HUDEP-2 (cell line): ENCODE results near the gene PTPRT.

Experiments
- DNase-seq, 76 experiments: peaks; one replicate each; lab custom pipeline; 2025; ENCODE audit not compliant: unreplicated experiment in 76 of 76; lab: John Stamatoyannopoulos, UW

The PTPRT gene

DNA sequence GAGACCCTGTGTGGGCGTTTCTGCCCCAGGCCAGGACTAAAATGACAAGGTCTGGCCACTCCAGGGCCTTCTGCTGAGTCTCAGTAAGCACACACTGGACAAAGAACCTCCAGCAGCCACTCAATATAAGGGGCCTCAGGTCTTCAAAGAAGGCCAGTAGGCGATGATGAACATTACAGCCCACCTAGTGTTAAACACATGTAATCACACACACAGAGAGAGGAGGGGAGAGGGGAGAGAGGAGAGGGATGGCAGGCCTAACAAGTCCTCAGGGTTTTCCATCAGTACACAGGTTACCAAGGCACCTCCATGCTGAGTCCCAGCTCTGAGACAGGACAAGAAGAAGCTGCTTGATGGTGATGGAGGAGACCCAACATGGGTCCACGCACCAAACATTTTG, 325.6 kb downstream of the PTPRT start:
- DNase-seq: no peak

DNA sequence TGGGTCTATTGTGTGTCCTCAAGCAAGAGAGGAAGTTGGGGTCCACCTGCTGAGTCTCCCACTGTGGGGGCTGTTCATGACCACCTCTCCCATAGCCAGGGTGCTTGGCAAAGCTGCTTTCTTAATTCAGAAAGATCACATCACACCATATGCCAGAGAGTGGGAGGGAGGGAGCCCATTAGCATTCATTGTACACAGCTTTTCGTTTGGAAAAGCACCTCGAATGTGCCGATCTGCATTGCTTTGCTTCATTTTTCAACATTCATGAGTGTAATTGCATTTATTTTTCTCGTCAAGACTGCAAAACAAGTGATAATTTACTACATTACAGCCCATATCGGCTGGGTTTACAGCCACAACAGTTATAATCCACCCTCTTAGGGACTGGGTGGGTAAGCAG, 327.3 kb downstream of the PTPRT start:
- DNase-seq: no peak

DNA sequence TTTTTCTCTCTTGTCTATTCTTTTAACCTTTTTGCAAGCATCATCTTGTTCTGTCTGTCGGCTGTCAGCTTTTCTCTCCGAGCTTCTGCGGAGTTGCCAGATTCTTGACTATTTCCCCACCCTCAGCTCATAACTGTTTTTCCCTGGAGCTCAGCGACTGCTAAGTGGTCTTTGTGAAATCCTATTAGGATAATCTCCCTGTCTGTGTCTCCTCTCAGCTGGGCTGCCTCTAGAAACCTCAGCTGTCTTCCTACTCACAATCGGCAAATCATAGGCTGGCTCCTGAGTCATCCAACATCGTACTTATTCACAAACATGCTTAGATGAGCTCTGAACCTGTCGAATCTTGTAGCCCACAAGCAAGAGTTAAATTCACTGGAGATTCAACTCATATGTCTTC, 332.3 kb downstream of the PTPRT start:
- no peak for DNase-seq

- DNase-seq: no peak
Measured at GRCh38 chr20:42855896-42856295, 333.8 kb downstream of the PTPRT start.

DNA sequence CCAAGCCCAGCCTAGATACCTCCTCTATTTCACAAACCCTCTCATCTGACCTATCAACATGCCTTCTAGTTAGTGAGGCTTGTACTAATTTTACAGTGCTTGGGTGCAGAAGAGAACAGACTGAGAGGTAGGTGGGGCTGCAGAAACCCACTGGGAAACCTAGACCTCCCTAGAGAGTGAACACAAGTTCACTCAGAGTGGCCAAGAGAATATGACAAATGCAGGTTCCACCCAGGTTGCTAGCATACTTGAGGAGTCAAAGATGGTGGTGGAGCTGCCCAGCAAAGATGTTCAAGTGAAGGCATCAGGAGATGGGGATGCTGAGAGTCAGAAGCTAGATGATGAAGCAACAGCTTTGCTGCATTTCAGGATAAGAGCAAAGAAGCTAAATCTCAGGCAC, 337.0 kb downstream of the PTPRT start:
- no peak for DNase-seq

GRCh38 chr20:42846784-42847490, 342.8 kb downstream of the PTPRT start:
- no peak for DNase-seq

DNA sequence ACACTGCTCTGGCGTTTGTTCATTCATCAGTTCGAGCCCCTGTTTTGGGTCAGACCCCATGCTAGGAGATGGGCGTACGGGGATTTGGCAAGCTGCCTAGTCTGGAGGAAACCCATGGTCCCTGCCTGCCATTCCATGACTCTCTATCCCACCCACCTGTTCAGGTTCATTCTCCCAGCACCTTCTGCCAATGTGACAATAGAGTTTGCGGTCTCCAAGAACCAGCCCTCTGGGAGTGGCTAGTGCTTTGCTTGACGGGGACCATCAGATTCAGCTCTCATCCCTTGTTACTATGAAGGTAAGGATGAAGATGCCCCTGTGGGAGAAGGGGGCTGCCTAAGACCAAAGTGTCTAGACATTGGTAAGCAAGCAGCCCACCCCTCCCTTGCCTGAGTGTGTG, 345.0 kb downstream of the PTPRT start:
- DNase-seq: no peak

DNA sequence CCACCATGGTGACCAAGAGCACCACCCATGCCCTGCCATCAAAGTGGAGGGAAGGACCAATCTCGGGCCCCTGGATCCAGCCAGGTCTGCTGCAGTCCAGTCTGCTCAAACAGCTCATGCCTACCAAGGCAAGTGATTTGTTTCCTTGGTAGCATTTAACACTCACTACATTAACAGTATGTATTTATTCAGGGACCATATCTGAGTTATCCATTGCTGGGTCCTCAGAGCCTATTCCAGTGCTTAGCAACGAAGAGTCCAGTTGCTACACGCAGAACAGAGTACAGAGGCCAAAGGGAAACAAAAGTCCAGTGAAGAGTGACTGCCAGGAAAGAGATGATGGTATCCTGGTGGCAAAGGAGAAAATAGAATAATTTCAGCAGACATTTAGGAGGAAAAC, 352.2 kb downstream of the PTPRT start:
- no peak for DNase-seq

- DNase-seq: no peak
Measured at GRCh38 chr20:42836339-42836738, 353.4 kb downstream of the PTPRT start.

DNA sequence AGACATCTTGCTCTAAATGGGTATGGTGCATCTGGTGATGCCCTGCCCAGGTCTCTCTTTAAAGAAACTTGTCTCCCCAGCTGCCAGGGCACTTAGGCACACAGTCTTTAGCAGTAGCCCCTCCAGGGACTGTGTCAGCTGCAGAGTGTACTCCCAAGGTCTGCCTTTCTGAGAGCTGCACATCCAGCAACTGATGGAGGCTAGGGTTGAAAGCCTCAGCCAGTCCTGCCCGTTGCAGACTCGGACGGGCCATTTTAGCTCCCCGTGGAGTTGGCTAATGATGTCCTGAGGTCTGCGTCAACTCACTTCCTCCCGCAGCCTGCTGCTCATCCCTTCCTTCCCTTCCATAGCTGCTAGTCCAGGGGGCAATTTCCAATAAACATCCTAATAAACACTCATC, 381.8 kb downstream of the PTPRT start:
- no peak for DNase-seq

DNA sequence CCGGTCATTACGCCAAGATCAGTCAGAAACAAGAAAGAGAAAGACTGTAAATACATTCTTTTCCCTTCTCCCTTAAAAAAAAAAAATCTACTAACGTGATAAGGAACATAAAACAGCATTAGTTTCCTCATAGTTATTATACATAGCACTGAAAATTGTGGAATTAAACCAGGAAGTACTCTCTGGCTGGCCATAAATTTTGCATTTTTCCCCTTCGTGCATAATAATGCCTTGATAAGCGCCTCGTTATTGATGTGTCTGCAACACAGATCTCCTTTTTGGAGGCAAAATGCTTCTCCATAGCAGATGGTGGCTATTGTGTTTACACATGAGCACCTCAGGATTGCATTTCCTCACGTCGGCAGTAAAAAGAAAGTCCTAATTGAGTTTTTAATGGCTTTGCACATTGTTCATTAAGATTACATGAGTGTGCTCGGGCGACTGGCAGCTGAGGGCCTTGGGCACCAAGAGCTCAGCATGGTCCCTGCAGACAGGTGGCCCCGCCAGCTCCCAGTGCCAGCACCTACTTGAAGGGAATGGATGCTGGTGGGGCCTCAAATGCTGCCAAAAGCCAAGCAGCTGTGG, 394.5 kb downstream of the PTPRT start:
- DNase-seq: no peak

DNA sequence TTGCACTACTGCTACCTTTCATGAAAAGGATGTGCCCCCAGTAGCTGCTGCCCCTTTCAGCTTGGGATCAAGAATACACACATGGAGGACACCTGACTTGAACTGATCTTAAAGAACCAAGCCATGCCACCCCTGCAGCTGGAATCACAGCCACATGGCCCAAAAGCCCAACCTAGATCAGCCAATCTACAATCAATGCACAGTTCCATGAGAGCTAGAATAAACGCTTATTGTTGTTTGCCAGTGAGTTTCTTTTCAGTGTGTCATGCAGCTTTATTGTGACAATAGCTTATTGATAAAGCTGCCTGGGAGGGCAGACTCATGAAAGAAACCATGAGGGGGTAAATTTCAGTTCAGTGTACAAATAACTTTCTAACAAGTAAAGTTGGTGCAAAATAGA, 397.7 kb downstream of the PTPRT start:
- DNase-seq: no peak

DNA sequence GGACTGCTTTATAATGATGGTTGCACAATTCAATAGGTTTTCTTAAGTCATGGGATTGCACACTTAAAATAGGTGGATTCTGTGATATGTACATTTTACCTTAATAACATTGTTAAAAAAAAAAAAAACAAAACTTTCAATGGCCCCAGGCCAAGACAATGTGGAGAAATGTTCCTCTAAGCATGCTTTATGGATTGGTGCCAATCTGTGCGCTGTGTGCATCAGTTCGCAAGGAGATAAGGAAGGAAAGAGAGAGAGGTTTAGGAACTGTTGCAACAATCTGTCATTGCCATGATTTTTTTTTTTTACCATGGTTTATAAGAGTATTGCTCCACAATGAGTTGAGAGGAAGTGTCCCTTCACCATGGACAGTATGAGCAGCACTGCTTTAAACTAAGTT, 399.6 kb downstream of the PTPRT start:
- DNase-seq: no peak

GRCh38 chr20:42788707-42789106, 401.0 kb downstream of the PTPRT start:
- DNase-seq: no peak

GRCh38 chr20:42785041-42785440, 404.7 kb downstream of the PTPRT start:
- no peak for DNase-seq

DNA sequence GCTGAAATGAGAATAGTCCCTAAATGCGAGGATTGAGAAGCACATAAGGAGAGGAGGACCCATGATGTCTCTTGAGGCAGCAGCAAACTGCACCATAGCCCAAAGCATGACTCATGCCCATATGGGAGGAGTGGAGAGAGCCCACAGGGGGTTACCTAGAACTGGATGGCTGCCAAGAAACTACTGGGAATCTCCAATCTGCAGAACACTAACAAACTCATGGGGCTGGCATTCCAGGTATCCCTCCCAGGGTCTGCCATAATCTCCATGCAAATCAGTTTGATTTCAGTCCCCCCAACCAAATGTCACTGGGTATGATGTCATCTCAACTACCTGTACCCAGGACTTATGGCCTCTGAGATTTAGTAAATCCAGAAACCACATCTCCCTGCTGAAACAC, 410.5 kb downstream of the PTPRT start:
- no peak for DNase-seq

GRCh38 chr20:42775866-42776265, 413.8 kb downstream of the PTPRT start:
- DNase-seq: no peak

DNA sequence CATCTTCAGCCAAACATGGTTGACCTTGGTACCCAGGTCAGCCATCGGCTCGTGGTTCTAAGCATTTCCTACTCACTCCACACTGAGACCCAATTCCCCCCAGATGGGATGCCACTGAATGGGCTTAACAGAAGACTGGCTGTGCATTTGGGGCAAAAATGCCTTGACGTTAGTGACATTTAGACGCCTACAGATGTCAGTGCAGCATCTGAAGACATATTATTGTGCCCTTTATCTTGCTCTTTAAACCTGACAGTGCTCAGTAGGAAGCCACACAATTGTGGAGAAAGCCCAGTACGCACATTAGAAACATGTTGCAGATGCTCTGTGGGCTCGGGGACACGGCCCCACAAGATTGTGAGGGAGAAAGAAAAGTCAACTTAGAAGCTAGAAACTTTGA, 414.7 kb downstream of the PTPRT start:
- DNase-seq: no peak

- DNase-seq: no peak
Measured at GRCh38 chr20:42763015-42763414, 426.7 kb downstream of the PTPRT start.

DNA sequence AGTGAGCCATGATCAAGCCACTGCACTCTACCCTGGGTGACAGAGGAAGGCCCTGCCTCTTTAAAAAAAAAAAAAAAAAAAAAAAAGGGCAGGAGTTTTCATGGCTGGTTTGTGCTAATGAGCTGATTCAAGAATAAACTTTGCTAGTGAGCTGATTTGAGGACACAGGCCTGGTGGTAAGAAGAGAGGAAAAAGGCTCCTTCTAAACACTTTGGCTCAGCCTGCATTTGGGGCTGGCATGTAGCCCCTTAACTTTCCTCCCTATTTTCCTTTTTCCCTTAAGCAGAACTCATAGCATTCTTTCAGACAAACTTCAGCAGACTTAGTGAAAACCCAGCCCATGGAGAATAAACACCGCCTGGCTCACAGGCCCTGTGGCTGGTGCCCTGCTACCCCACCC, 432.7 kb downstream of the PTPRT start:
- DNase-seq: no peak

- DNase-seq: no peak
Measured at GRCh38 chr20:42754706-42755105, 435.0 kb downstream of the PTPRT start.

DNA sequence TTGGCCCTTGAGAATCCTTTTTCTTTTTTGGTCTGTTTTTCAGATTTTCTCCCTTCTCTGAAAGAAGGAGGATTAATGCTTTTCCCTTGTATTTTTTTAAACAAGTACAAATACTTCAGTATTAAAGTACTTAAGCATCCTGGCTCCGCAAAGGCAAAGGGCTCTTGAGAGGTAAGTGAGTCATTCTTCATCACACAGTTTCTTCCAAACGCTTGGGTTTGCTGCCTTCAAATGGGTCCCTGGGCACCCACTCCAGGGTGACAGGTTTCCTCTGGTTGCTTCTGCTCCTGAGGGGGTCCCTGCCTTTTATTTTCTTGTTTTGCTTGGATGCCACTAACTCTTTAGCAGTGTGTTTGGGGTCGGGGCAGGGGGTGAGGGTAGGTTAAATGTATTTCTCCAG, 437.1 kb downstream of the PTPRT start:
- no peak for DNase-seq

DNA sequence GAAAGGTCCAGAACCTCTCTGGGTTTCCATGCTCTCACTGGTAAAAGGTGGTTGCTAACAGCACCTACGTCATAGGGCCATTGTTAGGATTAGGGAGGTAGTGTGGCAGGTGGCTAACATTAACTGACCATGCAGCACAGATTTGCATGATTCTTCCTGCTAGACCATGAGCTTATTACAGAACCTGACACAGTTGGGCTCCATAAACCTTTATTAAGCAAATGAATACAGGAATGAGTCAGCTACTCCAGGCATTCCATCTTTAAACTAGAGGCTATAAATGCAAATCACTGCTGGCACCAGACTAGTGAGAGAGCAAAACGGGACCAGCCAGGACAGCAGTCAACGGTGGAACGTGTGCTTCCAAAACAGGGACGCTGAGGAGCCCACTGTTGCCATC, 440.1 kb downstream of the PTPRT start:
- no peak for DNase-seq
